A673 (cell line): Measurements from ENCODE around the gene DAW1. TPM values are rescaled to one million over a fixed set of nuclear protein-coding genes. Genes with fewer than 3 reads are reported as not detected.

Experiments
- BruUV-seq: library from RNA; stranded (reverse); fragments of 400-500 nt; replicated peaks from 2 replicates; lab custom pipeline; 2021; lab: Mats Ljungman, UMichigan
- CTCF ChIA-PET: fragments of 300-600 bp; sonication (Branson Sonifier 250); formaldehyde crosslinking; loops from one replicate; lab custom pipeline; 2022; ENCODE audit warnings: antibody characterized with exemption; lab: Charles Lee
- POLR2A ChIA-PET: fragments of 300-600 bp; sonication (Branson Sonifier 250); formaldehyde crosslinking; loops from one replicate; lab custom pipeline; 2022; ENCODE audit warnings: antibody characterized with exemption; ENCODE audit not compliant: low non-redundant PET; lab: Charles Lee
- DNase-seq: peaks from one replicate; pipeline ENCODE4 v3.0.0-alpha.2; 2015; ENCODE audit warnings: low spot score
- H3K27ac ChIP-seq: fragments of 200-600 bp; sonication (generic); 2 replicates; pipeline ENCODE4 v1.5.1; 2016; ENCODE audit warnings: mixed run types, low read depth, mild to moderate bottlenecking, mixed read lengths, antibody characterized with exemption, low read length; ENCODE audit not compliant: poor library complexity, severe bottlenecking
- H3K27me3 ChIP-seq: fragments of 200-600 bp; sonication (generic); replicated peaks from 2 replicates; pipeline ENCODE4 v1.6.1; 2017; ENCODE audit warnings: mixed run types, low read depth, mild to moderate bottlenecking, mixed read lengths, antibody characterized with exemption, low read length; ENCODE audit not compliant: insufficient read depth, poor library complexity
- H3K36me3 ChIP-seq: fragments of 200-600 bp; sonication (generic); 2 replicates; pipeline ENCODE4 v1.6.1; 2016; ENCODE audit warnings: mixed run types, mild to moderate bottlenecking, mixed read lengths, antibody characterized with exemption, low read length; ENCODE audit not compliant: insufficient read depth, poor library complexity, severe bottlenecking
- H3K4me1 ChIP-seq: fragments of 200-600 bp; sonication (generic); 2 replicates; pipeline ENCODE4 v1.6.1; 2017; ENCODE audit warnings: mixed run types, mild to moderate bottlenecking, mixed read lengths, antibody characterized with exemption, low read length; ENCODE audit not compliant: insufficient read depth, poor library complexity, severe bottlenecking
- H3K4me3 ChIP-seq: fragments of 200-600 bp; sonication (generic); 2 replicates; pipeline ENCODE4 v1.5.1; 2016; ENCODE audit warnings: low read depth, mixed run types, mild to moderate bottlenecking, mixed read lengths, low read length; ENCODE audit not compliant: poor library complexity, severe bottlenecking
- H3K9me3 ChIP-seq: fragments of 200-600 bp; sonication (generic); 2 replicates; pipeline ENCODE4 v1.6.1; 2016; ENCODE audit warnings: mixed run types, low read depth, mild to moderate bottlenecking, mixed read lengths, antibody characterized with exemption, low read length; ENCODE audit not compliant: poor library complexity, severe bottlenecking
- EZH2 ChIP-seq: fragments of 200-600 bp; sonication (generic); IDR thresholded peaks from 2 replicates; pipeline ENCODE4 v1.6.1; 2017; ENCODE audit warnings: borderline replicate concordance, low read depth, mild to moderate bottlenecking, mixed read lengths, antibody characterized with exemption, low read length; ENCODE audit not compliant: poor library complexity, severe bottlenecking
- intact Hi-C: fragments of 100-400 bp; cut with micrococcal nuclease; formaldehyde crosslinking; loops from one replicate; pipeline ENCODE4 v1.10.0; 2022; ENCODE audit not compliant: unreplicated experiment
- total RNA-seq: library from RNA; stranded (reverse); gene quantifications from 2 replicates; pipeline ENCODE4 v1.2.3, GENCODE V29; 2021
- TF ChIP-seq, protein P1 (sequence below): fragments of 300-800, 200-600 bp; sonication (generic); conservative IDR thresholded peaks from 2 replicates; pipeline ENCODE4 v1.5.1; 2017; ENCODE audit warnings: low read depth, mild to moderate bottlenecking, antibody characterized with exemption, low read length, moderate library complexity, mixed read lengths

The DAW1 gene
- total RNA-seq, 1 experiment from 2014 or later = 1.2 TPM

DNA sequence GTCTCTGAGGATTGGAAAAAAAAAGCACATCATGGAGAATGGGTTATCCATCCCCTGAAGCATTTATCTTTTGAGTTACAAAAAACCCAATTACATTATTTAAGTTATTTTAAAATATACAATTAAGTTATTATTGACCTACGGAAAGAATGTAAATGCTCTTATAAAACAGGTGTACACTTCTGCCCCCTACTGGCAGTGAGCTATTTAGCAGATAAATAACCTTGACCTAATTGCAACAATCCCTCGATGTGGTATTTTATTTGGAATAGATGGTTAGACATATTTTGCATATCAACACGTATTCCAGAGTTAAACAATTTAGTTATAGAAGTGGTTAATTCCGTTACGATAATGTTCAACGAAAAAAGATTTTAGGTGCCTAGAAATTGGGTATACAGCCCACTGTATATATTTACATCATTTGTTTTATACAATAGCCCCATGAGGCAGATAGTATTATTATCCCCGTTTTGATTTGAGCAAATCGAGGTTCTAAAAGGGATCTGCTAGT lies 9.1 kb upstream of the DAW1 start:
- DNase-seq = peak; percentile 67
- POLR2A ChIA-PET = interaction anchor here (0.6 kb wide), 1 partner anchor 137 kb away, joined by 3 read pairs; no protein-coding TSS in a partner anchor
- no peak overlapping the region for H3K27ac ChIP-seq
- TF ChIP-seq, protein P1, sequence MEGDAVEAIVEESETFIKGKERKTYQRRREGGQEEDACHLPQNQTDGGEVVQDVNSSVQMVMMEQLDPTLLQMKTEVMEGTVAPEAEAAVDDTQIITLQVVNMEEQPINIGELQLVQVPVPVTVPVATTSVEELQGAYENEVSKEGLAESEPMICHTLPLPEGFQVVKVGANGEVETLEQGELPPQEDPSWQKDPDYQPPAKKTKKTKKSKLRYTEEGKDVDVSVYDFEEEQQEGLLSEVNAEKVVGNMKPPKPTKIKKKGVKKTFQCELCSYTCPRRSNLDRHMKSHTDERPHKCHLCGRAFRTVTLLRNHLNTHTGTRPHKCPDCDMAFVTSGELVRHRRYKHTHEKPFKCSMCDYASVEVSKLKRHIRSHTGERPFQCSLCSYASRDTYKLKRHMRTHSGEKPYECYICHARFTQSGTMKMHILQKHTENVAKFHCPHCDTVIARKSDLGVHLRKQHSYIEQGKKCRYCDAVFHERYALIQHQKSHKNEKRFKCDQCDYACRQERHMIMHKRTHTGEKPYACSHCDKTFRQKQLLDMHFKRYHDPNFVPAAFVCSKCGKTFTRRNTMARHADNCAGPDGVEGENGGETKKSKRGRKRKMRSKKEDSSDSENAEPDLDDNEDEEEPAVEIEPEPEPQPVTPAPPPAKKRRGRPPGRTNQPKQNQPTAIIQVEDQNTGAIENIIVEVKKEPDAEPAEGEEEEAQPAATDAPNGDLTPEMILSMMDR = peak; percentile 85
- TF ChIP-seq EZH2 = no peak
- CTCF ChIA-PET = interaction anchor here (0.6 to 1.6 kb wide), 4 partner anchors 10 to 204 kb away, joined by 3 to 13 read pairs (median 4); partner anchors contain the start of gene DAW1
- H3K9me3 ChIP-seq = no peaks in the 10 kb centered on the region
- BruUV-seq = no TSS peak
- H3K27me3 ChIP-seq = no peaks in the 10 kb centered on the region
- H3K36me3 ChIP-seq = no peaks in the 10 kb centered on the region
- H3K4me1 ChIP-seq = peaks cover 22% of the 10 kb centered on the region
- intact Hi-C loops = loop anchor here (5.0 kb wide), 1 partner anchor 205 kb away; no protein-coding TSS in a partner anchor
- no peak overlapping the region for H3K4me3 ChIP-seq

DNA sequence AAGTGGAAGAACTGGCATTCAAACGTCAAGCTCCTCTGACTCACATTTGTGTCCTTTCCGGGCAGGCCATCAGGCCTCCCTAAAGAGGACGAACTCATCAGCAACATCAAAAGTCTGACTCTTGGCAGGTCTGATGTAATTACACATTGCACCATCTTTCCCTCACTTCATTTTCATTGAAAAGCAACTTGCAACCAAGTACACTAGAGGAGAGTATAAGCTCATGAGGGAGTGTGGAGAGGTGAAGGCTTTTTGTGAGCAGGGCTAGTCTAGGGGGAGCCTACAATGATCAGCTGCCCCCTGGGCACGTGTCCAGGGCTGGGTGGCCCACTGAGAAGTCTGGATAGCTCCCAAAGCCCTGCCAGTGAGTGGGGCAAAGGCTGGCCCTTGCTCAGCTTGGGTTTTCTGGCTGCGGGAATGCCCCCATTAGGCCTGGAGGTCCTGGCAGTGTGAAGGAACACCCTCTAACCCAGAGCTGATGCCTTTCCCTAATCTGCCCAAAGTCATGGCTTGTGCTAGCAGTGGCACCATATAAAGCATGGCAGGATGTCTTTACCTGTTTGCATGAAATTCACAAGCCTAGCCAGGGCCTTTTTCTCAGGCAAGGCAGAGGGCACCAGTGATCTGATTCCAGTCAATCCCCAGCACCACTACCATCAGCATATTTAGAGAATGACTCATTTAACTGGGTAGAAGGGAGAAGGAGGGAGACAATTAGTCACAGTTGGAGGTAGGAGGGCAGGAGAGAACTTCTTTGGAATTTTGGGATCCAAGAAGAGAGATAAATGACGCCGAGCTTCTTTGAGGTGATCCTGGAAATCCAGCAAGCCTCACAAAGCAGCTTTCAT lies 8.5 kb upstream of the DAW1 start:
- DNase-seq = peak; percentile 70
- intact Hi-C loops = loop anchor here (5.0 kb wide), 1 partner anchor 206 kb away; no protein-coding TSS in a partner anchor
- Histone ChIP-seq H3K36me3 (no peaks in the 10 kb centered on the region), H3K4me1 (peaks cover 22% of the 10 kb centered on the region), H3K4me3 (no peak overlapping the region), H3K27me3 (no peaks in the 10 kb centered on the region), H3K27ac (no peak overlapping the region), H3K9me3 (no peaks in the 10 kb centered on the region)
- TF ChIP-seq, protein P1 = no peak
- no peak for TF ChIP-seq EZH2
- CTCF ChIA-PET = interaction anchor here (0.6 to 1.6 kb wide), 5 partner anchors 9 to 457 kb away, joined by 3 to 13 read pairs (median 4); partner anchors contain the start of gene DAW1
- BruUV-seq = no TSS peak
- POLR2A ChIA-PET = no interaction called here

DNA sequence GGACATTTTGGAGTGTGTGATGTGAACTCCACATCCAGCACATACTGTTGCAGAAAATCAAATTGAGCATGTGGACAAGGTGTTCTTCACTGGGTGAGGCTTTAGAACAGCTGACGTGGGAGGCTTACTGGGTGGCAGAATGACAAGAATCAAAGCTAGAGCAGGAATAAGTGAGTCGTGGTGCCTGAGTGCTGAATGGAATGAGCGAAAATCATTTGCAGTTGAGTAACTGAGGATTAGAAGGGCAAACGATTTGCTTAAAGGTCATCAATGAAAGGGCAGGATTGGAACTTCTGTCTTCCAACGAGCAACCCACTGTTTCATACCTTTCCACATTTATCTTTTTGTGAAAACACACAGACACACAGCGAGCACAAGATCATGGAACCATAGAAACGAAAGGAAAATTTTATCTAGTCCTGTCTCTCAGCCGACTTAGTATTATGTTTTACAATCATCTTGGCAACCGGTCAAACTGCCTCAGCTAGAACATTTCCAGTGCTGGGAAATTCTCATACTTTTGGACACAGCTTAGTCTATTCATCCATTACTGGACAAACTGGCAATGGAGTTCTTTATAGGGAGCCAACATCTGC lies 7.2 kb upstream of the DAW1 start:
- Histone ChIP-seq H3K27me3 (no peaks in the 10 kb centered on the region), H3K36me3 (no peaks in the 10 kb centered on the region), H3K4me3 (no peak overlapping the region), H3K9me3 (no peaks in the 10 kb centered on the region), H3K27ac (no peak overlapping the region), H3K4me1 (peaks cover 22% of the 10 kb centered on the region)
- no TSS peak for BruUV-seq
- intact Hi-C loops = loop anchor here (5.0 kb wide), 1 partner anchor 207 kb away; no protein-coding TSS in a partner anchor
- ChIA-PET CTCF (no interaction called here), POLR2A (no interaction called here)
- no peak for TF ChIP-seq EZH2
- TF ChIP-seq, protein P1 = no peak
- no peak for DNase-seq
